AG09309 (cell line): ENCODE data around the gene CCL2.

ENCODE experiments used
- DNase-seq: peaks from one replicate; pipeline ENCODE4 v3.0.0-alpha.2; 2010; ENCODE audit warnings: low read depth
- H3K4me3 ChIP-seq: 2 replicates; pipeline ENCODE4 v1.5.1; 2011; ENCODE audit warnings: mild to moderate bottlenecking, low read depth, low read length, moderate library complexity; ENCODE audit not compliant: control insufficient read depth
- TF ChIP-seq, protein P1 (sequence below): IDR thresholded peaks from 2 replicates; pipeline ENCODE4 v1.5.1; 2011; ENCODE audit warnings: mild to moderate bottlenecking, low read depth, low read length, inconsistent platforms; ENCODE audit not compliant: insufficient read depth, control insufficient read depth; ENCODE audit errors: missing control alignments

Gene CCL2

GRCh38 chr17:34246446-34246845 lies 8.6 kb upstream of the CCL2 start:
- no peak for DNase-seq
- no peak overlapping the region for H3K4me3 ChIP-seq
- TF ChIP-seq, protein P1, sequence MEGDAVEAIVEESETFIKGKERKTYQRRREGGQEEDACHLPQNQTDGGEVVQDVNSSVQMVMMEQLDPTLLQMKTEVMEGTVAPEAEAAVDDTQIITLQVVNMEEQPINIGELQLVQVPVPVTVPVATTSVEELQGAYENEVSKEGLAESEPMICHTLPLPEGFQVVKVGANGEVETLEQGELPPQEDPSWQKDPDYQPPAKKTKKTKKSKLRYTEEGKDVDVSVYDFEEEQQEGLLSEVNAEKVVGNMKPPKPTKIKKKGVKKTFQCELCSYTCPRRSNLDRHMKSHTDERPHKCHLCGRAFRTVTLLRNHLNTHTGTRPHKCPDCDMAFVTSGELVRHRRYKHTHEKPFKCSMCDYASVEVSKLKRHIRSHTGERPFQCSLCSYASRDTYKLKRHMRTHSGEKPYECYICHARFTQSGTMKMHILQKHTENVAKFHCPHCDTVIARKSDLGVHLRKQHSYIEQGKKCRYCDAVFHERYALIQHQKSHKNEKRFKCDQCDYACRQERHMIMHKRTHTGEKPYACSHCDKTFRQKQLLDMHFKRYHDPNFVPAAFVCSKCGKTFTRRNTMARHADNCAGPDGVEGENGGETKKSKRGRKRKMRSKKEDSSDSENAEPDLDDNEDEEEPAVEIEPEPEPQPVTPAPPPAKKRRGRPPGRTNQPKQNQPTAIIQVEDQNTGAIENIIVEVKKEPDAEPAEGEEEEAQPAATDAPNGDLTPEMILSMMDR: no peak

DNA sequence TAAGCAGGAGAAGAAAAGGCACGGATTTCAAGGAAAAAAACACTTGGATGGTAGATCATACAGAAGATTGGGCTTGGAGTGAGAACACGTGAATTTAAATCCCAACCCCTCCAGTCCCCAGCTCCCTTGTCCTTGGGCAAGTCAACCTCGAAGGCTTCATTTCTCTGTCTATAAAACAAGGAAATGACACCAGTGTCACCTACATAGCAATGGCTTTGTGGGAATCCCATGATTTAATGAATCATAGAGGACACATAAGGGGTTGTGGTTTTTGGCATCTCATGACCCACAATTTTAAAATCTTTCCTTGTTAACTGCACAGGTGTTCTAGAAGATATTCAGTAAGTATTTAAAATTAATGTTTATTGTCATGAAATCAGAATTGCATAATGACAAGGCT lies 8.2 kb upstream of the CCL2 start:
- TF ChIP-seq, protein P1: no peak
- DNase-seq: no peak
- H3K4me3 ChIP-seq: no peak overlapping the region

DNA sequence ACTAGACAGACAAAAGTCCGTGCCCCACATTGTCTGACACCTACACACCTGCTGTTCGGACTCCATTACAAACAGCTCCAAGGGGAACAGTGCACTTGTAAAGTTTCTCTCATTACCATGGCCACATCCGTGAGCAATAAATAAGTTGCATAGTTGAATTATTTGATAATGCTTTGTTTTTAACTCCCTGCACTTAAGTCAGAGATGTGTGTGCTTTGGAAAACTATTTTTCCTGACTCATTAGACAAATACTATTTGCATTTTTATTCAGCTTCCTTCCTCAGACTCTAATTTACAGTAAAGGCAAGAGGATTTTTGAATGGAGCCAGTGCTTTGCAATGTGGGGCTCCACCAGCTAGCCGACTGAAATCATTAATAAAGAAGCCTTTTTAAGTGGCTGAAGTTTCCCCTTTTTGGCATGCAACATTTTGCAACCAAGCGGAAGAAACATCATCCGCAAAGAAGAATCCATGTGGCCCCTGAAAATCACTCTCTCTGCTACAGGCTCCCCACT lies 6.5 kb upstream of the CCL2 start:
- peak; percentile 68 for DNase-seq
- TF ChIP-seq, protein P1: no peak
- H3K4me3 ChIP-seq: no peak overlapping the region

DNA sequence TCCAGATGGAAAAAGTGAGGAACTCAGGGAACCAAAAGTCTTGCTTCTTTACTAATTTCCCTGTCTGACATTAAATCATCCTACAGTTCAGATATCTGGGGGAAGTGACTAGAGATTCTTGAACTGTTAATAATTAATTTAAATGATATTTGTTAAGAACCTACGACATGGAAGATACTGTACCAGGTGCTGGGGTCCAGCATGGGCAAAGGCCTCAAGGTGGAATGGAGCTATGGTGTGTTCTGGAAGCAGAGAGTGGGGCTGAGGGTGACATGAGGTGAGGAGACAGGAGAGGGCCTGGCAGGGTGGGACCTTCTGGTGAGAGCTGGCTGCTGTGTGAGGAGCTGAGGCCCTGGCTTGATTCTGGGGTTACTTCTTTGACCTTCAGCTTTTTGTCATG lies 6.0 kb upstream of the CCL2 start:
- TF ChIP-seq, protein P1: no peak
- H3K4me3 ChIP-seq: no peak overlapping the region
- no peak for DNase-seq

DNA sequence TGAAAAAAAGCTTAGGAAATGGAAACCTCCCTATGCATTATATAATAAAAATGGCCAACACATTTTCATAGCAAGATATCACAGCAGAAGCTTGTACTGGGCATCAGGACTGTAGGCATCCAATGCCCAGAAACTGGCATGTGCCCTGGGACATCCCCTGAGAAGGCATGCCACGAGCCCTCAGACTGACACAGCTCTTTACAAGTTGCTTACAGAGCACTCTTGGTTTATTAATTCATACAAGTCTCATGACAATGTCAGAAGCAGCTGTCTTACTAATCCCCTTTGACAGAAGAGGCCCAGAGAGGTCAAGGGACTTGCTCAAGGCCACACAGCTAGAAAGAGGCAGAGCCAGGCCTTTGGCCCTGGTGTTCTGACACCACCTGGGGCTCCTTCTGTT lies 5.6 kb upstream of the CCL2 start:
- DNase-seq: no peak
- TF ChIP-seq, protein P1: no peak
- no peak overlapping the region for H3K4me3 ChIP-seq

GRCh38 chr17:34251186-34251585 lies 3.9 kb upstream of the CCL2 start:
- TF ChIP-seq, protein P1: no peak
- no peak overlapping the region for H3K4me3 ChIP-seq
- no peak for DNase-seq

DNA sequence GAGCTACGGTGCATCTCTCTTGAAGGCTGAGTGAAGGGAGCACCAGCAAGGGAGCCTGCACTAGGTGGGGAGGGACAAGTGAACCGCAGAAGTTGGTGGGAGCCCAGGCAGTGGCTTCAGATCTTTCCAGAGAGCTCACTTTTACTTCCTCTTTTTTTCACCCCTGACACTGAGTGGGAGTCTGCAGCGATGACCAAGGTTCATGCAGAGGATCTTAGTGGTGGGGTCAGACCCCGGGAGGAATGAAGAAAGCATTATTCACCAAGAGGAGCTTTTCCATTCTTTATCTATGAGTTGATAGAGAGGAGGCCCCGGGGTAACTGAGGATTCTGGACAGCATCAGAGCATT lies 3.0 kb upstream of the CCL2 start:
- DNase-seq: no peak
- H3K4me3 ChIP-seq: no peak overlapping the region

More for the DNA sequence above, 3.0 kb upstream of the CCL2 start:
- TF ChIP-seq, protein P1: no peak
